Esophagus (tissue), 2 donors: ENCODE data around the gene BMERB1. TPM values are rescaled to one million over a fixed set of nuclear protein-coding genes. Genes with fewer than 3 reads are reported as not detected.
A peak's percentile ranks its signal among the peaks of the same experiment; 100 is the strongest.
"Not testable (repeated sequence)": the region's sequence is repeated elsewhere in the genome, so short reads cannot be mapped to it uniquely, and the experiment has no call there.

Source experiments
- H3K27ac ChIP-seq, 2 donors: one replicate each; pipeline ENCODE4 v1.5.1; 2013; ENCODE audit warnings: low read depth in 2 of 2, mild to moderate bottlenecking in 2 of 2, inconsistent platforms in 1 of 2, low read length in 1 of 2, moderate library complexity in 1 of 2
- H3K27me3 ChIP-seq, 2 donors: one replicate each; pipeline ENCODE4 v1.6.1; 2013; ENCODE audit warnings: low read length in 2 of 2, control low read depth in 1 of 2, mild to moderate bottlenecking in 1 of 2; ENCODE audit not compliant: insufficient read depth in 2 of 2, control insufficient read depth in 1 of 2
- H3K36me3 ChIP-seq, 2 donors: one replicate each; pipeline ENCODE4 v1.6.1; 2013; ENCODE audit warnings: low read length in 1 of 2; ENCODE audit not compliant: control insufficient read depth in 2 of 2, insufficient read depth in 2 of 2
- H3K4me1 ChIP-seq, 2 donors: one replicate each; pipeline ENCODE4 v1.6.1; 2013; ENCODE audit warnings: low read length in 1 of 2; ENCODE audit not compliant: control insufficient read depth in 2 of 2, insufficient read depth in 2 of 2
- H3K4me3 ChIP-seq, 2 donors: one replicate each; pipeline ENCODE4 v1.5.1; 2013; ENCODE audit warnings: low read length in 2 of 2, mild to moderate bottlenecking in 2 of 2, low read depth in 1 of 2, moderate library complexity in 1 of 2
- H3K9me3 ChIP-seq, 2 donors: one replicate each; pipeline ENCODE4 v1.6.1; 2013; ENCODE audit warnings: mild to moderate bottlenecking in 2 of 2, low read depth in 1 of 2, low read length in 1 of 2, moderate library complexity in 1 of 2; ENCODE audit not compliant: control insufficient read depth in 2 of 2, insufficient read depth in 1 of 2
- WGBS, 2 donors: extraction: QIAGEN DNeasy Blood & Tissue Kit; methylation state at CpG; one replicate each; pipeline ENCODE4 v1.1.7; 2013; 5-methylcytosine and 5-hydroxymethylcytosine counted together
- polyA plus RNA-seq, 2 donors: library from polyadenylated mRNA; stranded (reverse); fragments of 200-250 nt; gene quantifications; one replicate each; pipeline ENCODE4 v1.2.3, GENCODE V29; 2013
- donor health status: healthy with polysubstance abuse.
- donor health status: Bipolar disorder and iron deficiency.

BMERB1 gene
- polyA plus RNA-seq, 2 donors, result 2.4 to 9.5 TPM

DNA sequence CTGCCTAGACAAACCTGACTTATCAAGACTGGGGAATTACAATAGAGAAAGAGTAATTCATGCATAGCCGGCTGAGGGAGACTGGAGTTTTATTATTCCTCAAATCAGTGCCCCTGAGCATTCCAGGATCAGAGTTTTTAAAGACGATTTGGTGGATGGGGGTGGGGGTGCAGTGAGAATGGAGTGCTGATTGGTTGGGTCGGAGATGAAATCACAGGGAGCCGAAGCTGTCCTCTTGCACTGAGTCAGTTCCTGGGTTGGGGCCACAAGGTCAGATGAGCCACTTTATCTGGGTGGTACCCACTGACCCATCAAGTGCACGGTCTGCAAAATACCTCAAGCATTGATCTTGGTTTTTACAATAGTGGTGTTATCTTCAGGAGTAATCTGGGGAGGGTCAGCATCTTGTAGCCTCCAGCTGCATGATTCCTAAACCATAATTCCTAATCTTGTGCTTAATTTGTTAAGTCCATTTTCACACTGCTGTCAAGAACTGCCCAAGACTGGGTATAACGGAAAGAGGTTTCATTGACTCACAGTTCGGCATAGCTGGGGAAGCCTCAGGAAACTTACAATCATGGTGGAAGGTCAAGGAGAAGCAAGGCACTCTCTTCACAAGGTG is 139.0 kb downstream of the BMERB1 start:
- no peak overlapping the region for H3K27ac ChIP-seq
- no peaks in the 10 kb centered on the region for H3K36me3 ChIP-seq
- no peaks in the 10 kb centered on the region for H3K9me3 ChIP-seq
- no peak overlapping the region for H3K4me3 ChIP-seq
- WGBS, 2 donors, result 83 to 86% methylated on average over 7 of the region's 7 CpGs
- H3K4me1 ChIP-seq, result no peaks in the 10 kb centered on the region
- H3K27me3 ChIP-seq, result no peaks in the 10 kb centered on the region

DNA sequence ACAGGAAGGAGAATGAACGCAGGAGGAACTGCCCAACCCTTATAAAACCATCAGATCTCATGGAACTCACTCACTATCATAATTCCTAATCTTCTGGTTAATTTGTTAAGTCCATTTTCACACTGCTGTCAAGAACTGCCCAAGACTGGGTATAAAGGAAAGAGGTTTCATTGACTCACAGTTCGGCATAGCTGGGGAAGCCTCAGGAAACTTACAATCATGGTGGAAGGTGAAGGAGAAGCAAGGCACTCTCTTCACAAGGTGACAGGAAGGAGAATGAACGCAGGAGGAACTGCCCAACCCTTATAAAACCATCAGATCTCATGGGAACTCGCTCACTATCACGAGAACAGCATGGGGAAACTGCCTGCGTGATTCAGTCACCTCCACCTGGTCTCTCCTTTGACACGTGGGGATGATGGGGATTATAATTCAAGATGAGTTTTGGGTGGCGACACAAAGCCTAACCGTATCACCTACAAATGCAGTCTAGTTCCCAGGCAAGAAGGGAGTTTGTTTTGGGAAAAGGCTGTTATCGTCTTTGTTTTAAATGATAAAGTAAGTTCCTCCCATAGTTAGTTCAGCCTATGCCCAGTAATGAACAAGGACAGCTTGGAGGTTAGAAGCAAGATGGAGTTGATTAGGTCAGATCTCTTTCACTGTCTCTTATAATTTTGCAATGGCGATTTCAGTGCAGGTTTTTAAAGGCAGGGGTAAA is 139.7 kb downstream of the BMERB1 start:
- H3K27me3 ChIP-seq, H3K9me3 ChIP-seq, H3K4me3 ChIP-seq, H3K27ac ChIP-seq, H3K4me1 ChIP-seq, H3K36me3 ChIP-seq: not testable (repeated sequence)
- 94% methylated on average over 11 of the region's 11 CpGs for WGBS, 2 donors

DNA sequence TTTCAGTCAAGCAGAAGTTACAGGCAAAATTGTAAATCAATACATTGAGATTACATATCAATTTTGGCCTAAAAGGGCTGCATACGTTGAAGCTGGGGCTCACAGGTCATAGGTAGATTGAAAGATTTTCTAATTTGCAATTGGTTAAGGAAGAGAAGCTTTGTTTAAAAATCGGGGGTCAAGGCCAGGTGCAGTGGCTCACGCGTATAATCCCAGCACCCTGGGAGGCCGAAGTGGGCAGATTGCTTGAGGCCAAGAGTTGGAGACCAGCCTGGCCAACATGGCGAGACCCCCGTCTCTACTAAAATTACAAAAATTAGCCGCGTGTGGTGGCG is 140.2 kb downstream of the BMERB1 start:
- WGBS, 2 donors, result 96 to 97% methylated on average over 10 of the region's 10 CpGs
- H3K27me3 ChIP-seq, result no peaks in the 10 kb centered on the region
- H3K4me3 ChIP-seq, result no peak overlapping the region
- H3K9me3 ChIP-seq, result no peaks in the 10 kb centered on the region
- H3K36me3 ChIP-seq, result no peaks in the 10 kb centered on the region
- no peak overlapping the region for H3K27ac ChIP-seq
- H3K4me1 ChIP-seq, result peaks cover 0 to 2% of the 10 kb centered on the region in 2 donors

DNA sequence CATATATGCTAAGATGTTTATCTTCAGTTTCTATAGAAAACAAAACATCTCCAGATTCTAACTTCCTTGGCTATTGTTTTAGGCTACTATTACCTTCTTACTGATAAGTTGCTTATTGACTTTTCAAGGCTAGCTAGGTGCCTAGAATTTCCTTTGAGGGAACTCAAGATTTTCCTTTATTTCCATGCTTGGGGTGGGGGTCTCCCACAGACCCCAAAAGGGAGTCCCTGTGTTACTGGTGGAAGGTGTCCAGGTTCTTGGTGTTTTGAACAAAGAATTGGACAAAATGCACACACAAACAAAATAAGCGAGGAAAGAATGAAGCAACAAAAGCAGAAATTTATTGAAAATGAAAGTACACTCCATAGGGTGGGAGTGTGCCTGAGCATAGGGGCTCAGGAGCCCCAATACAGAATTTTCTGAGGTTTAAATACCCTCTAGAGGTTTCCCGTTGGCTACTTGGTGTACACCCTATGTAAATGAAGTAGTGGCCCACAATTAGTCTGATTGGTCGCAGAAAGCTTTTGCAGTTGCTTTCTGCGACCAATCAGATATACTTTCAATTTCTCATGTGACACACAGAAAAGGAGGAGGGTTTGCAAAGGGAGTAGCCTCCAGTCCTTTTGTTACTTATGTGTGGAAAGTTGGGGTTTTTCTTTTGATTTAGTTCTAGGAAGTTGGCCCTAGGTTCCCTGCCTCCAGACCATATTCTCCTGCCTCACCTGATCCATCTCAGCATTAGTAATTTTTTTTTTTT is 141.1 kb downstream of the BMERB1 start:
- no peak overlapping the region for H3K27ac ChIP-seq

DNA sequence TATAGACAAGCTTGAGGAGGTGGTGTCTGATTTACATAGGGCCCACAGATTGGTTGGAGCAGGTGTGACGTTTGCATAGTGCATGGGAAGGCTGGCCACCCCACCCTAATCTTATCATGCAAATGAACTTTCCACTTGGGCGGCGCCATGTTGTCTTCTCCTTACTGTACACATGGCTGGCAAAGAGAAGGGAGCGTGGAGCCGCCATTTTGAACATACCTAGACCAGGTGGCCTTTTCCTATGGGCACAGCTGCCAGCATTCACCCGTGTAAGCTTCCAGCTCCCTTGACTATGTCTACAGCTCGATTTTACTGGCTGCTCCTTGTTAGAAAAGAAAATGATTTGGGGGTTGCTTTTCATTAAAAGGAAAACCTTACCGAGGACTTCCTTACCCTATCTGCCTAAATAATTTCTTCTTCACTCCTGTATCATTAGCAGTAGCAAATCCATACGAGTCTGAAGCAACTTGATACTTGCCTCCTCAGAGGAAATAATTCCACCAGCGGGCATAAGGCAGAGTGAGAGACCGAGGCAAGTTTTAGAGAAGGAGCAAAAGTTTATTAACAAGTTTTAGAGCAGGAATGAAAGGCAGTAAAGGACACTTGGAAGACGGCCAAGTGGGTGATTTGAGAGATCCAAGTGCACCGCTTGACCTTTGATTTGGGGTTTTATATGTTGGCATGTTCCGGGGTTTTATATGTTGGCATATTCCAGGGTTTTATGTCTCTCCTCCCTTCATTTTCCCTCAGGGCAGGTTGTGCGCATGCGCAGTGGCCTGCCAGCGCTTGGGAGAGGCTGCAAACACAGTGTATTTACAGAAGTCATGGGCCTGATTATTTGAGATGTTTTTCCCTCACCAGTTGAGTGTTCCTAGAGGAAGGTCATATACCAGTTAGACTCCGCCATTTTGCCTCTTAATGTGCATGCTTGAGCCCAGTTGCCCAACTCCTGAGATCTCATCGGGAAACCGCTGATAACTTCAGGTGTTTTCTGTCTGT is 142.9 kb downstream of the BMERB1 start:
- no peaks in the 10 kb centered on the region for H3K27me3 ChIP-seq
- no peaks in the 10 kb centered on the region for H3K36me3 ChIP-seq
- H3K4me3 ChIP-seq, result no peak overlapping the region
- H3K27ac ChIP-seq, result peak overlapping the region in 1 of 2 donors; percentile 58
- WGBS, 2 donors, result 90 to 93% methylated on average over 20 of the region's 20 CpGs
- peaks cover 0 to 2% of the 10 kb centered on the region in 2 donors for H3K4me1 ChIP-seq
- no peaks in the 10 kb centered on the region for H3K9me3 ChIP-seq

More for the DNA sequence above, 141.1 kb downstream of the BMERB1 start:
- no peaks in the 10 kb centered on the region for H3K9me3 ChIP-seq
- WGBS, 2 donors, result 94 to 98% methylated on average over 4 of the region's 4 CpGs
- H3K4me3 ChIP-seq, result no peak overlapping the region
- H3K36me3 ChIP-seq, result no peaks in the 10 kb centered on the region
- H3K27me3 ChIP-seq, result no peaks in the 10 kb centered on the region
- H3K4me1 ChIP-seq, result peaks cover 0 to 2% of the 10 kb centered on the region in 2 donors

DNA sequence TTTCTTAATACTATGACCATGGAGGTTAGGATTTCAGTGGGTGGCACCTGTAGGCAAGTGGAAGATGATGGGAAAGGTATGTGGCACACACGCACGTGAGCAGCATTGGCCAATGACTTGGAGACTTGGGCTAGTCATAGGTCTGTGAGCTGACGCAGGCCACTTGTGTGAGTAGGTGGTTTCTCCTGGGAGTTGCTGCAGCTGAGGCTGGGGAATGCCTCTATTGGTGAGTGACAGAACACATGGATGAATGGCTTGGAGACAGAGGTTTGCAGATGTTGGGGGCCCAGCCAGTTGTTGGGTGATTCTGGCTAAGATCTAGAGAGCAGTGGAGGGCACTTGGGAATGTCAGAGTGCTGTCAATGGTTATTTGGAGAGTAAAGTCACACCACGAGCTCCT is 144.4 kb downstream of the BMERB1 start:
- no peaks in the 10 kb centered on the region for H3K27me3 ChIP-seq
- no peak overlapping the region for H3K4me3 ChIP-seq
- 94% methylated on average over 4 of the region's 4 CpGs for WGBS, 2 donors
- no peak overlapping the region for H3K27ac ChIP-seq
- H3K4me1 ChIP-seq, result peaks cover 0 to 2% of the 10 kb centered on the region in 2 donors
- no peaks in the 10 kb centered on the region for H3K9me3 ChIP-seq
- H3K36me3 ChIP-seq, result no peaks in the 10 kb centered on the region

DNA sequence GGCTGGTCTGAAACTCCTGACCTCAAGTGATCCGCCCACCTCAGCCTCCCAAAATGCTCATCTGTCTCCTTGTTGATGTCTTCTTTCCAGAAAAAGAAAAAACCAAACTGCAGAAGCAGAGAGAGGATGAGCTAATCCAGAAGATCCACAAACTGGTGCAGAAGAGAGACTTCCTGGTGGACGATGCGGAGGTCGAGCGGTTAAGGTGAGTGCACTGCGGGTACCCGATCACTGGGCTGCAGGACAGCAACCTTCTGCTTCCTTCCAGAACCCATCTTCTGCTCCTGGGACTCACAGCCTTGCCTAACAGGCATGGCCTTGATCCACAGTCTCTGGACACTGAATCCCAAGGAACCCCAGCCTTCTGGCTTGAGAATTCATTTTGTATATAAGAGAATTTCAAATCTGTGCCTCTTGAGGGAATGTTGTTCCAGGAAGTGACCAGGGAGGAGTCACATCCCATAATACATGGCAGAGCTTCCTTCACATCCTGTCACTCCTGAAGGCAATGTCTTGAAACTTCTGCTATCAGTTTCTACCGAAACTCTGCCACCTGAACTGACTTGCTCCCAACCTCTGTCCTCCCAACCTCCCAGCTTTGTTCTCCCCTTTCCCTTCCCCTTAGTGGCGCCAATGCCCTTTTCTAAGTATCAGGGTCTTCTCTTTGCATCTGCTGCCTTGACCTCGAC is 146.9 kb downstream of the BMERB1 start:
- 87 to 89% methylated on average over 10 of the region's 10 CpGs for WGBS, 2 donors

DNA sequence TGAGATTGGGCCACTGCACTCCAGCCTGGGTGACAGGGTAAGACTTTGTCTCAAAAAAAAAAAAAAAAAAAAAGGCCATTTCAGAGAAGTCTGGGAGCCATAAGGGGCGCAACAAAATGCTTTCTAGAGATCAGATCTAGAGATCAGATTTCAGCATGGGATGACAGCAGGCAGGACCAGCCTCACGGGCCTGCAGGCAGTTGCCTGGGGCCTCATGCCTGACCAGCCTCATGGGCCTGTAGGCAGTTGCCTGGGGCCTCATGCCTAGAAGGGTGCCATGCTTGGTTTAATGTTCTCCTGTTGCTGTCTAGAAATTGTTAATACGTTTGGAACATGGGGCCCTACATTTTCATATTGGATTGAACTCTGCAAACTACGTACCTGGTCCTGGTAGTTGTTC is 149.1 kb downstream of the BMERB1 start:
- Histone ChIP-seq H3K4me1 (peaks cover 0 to 2% of the 10 kb centered on the region in 2 donors), H3K36me3 (no peaks in the 10 kb centered on the region), H3K9me3 (peaks cover 3 to 6% of the 10 kb centered on the region in 2 donors), H3K27me3 (no peaks in the 10 kb centered on the region), H3K27ac (no peak overlapping the region), H3K4me3 (no peak overlapping the region)
- WGBS, 2 donors, result 91 to 94% methylated on average over 4 of the region's 4 CpGs

More for the DNA sequence above, 146.9 kb downstream of the BMERB1 start:
- H3K4me1 ChIP-seq, result peaks cover 0 to 2% of the 10 kb centered on the region in 2 donors
- no peaks in the 10 kb centered on the region for H3K27me3 ChIP-seq
- H3K36me3 ChIP-seq, result no peaks in the 10 kb centered on the region
- H3K27ac ChIP-seq, result no peak overlapping the region
- peaks cover 0 to under 1% of the 10 kb centered on the region in 2 donors for H3K9me3 ChIP-seq
- H3K4me3 ChIP-seq, result no peak overlapping the region
